H1 (cell line): ENCODE results near the gene PDZD8. TPM values are rescaled to one million over a fixed set of nuclear protein-coding genes. Genes with fewer than 3 reads are reported as not detected.
A peak's percentile ranks its signal among the peaks of the same experiment; 100 is the strongest.

Experiments used
- CTCF ChIA-PET: fragments of 300-600 bp; sonication (Branson Sonifier 250); formaldehyde crosslinking; loops from one replicate; lab custom pipeline; 2021; ENCODE audit not compliant: partially characterized antibody; lab: Charles Lee
- POLR2A ChIA-PET: fragments of 300-600 bp; sonication (Branson Sonifier 250); formaldehyde crosslinking; loops from one replicate; lab custom pipeline; 2021; ENCODE audit warnings: inconsistent platforms; ENCODE audit not compliant: partially characterized antibody; lab: Charles Lee
- DNase-seq, 2 experiments: peaks; one replicate each; pipeline versions ENCODE4 v3.0.0 to v3.0.0-alpha.2; 2010 to 2022; ENCODE audit warnings: low spot score in 2 of 2, low read depth in 1 of 2, mixed read lengths in 1 of 2
- FAIRE-seq: peaks from 2 replicates; lab custom pipeline; 2011; peaks lifted over from hg19 to GRCh38; lab: Jason Lieb, UNC
- H2AFZ ChIP-seq: 2 replicates; pipeline ENCODE4 v1.8.1; 2012; ENCODE audit warnings: low read length, inconsistent platforms
- H2AK5ac ChIP-seq: 2 replicates; pipeline ENCODE4 v1.6.1; 2013; ENCODE audit warnings: low read depth, low read length
- H2BK120ac ChIP-seq: replicated peaks from 2 replicates; pipeline ENCODE3; 2013; ENCODE audit warnings: low read depth, low read length, inconsistent platforms
- H2BK12ac ChIP-seq: 2 replicates; pipeline ENCODE4 v1.6.1; 2013; ENCODE audit warnings: low read depth, low read length
- H2BK15ac ChIP-seq: 2 replicates; pipeline ENCODE4 v1.6.1; 2013; ENCODE audit warnings: low read length
- H2BK20ac ChIP-seq: 2 replicates; pipeline ENCODE4 v1.6.1; 2013; ENCODE audit warnings: low read length
- H2BK5ac ChIP-seq: 2 replicates; pipeline ENCODE4 v1.6.1; 2013; ENCODE audit warnings: low read depth, low read length
- H3K14ac ChIP-seq: 2 replicates; pipeline ENCODE4 v1.6.1; 2013; ENCODE audit warnings: inconsistent platforms; ENCODE audit not compliant: insufficient read length
- H3K18ac ChIP-seq: 2 replicates; pipeline ENCODE4 v1.6.1; 2013; ENCODE audit warnings: low read length; ENCODE audit errors: extremely low read depth
- H3K23ac ChIP-seq: 2 replicates; pipeline ENCODE4 v1.6.1; 2013; ENCODE audit warnings: inconsistent platforms; ENCODE audit not compliant: insufficient read length
- H3K23me2 ChIP-seq: 2 replicates; pipeline ENCODE4 v1.6.1; 2013; ENCODE audit warnings: low read depth, low read length
- H3K27ac ChIP-seq: 2 replicates; pipeline ENCODE4 v1.6.1; 2011; ENCODE audit warnings: low read depth, low read length, inconsistent platforms
- H3K27me3 ChIP-seq, 4 experiments: replicated peaks in 1 of 4; 1 replicate in 1 of 4; 2 replicates in 3 of 4; pipeline versions ENCODE4 v1.6.1 to v1.8.1; 2011 to 2013; ENCODE audit warnings: low read length in 3 of 4, mild to moderate bottlenecking in 3 of 4, inconsistent platforms in 2 of 4, mixed read lengths in 2 of 4, moderate library complexity in 1 of 4; ENCODE audit not compliant: control insufficient read depth in 3 of 4, insufficient read depth in 3 of 4; ENCODE audit errors: extremely low read depth in 1 of 4
- H3K36me3 ChIP-seq, 4 experiments: 2 replicates each; pipeline versions ENCODE4 v1.6.1 to v1.8.1; 2011 to 2013; ENCODE audit warnings: mild to moderate bottlenecking in 4 of 4, low read length in 3 of 4, moderate library complexity in 2 of 4, control low read depth in 1 of 4, inconsistent platforms in 1 of 4; ENCODE audit not compliant: insufficient read depth in 4 of 4, control insufficient read depth in 2 of 4
- H3K4ac ChIP-seq: replicated peaks from 2 replicates; pipeline ENCODE3; 2013; ENCODE audit warnings: low read length, low read depth, mixed read lengths, inconsistent platforms; ENCODE audit not compliant: insufficient read length
- H3K4me1 ChIP-seq, 4 experiments: replicated peaks in 1 of 4; 1 replicate in 1 of 4; 2 replicates in 3 of 4; pipeline versions ENCODE4 v1.6.1 to v1.8.1; 2011 to 2013; ENCODE audit warnings: low read length in 3 of 4, inconsistent platforms in 2 of 4, mixed read lengths in 1 of 4; ENCODE audit not compliant: insufficient read depth in 4 of 4, control insufficient read depth in 3 of 4
- H3K4me2 ChIP-seq, 2 experiments: 2 replicates each; pipeline versions ENCODE4 v1.6.1 to v1.8.1; 2011 to 2013; ENCODE audit warnings: low read depth in 2 of 2, low read length in 2 of 2, control low read depth in 1 of 2, inconsistent platforms in 1 of 2, mild to moderate bottlenecking in 1 of 2; ENCODE audit not compliant: insufficient read depth in 1 of 2
- H3K4me3 ChIP-seq, 4 experiments: fragments of 200-600, 300-600 bp in 1 of 4; sonication (generic), shearing (Covaris generic), sonication (Bioruptor Twin) in 1 of 4; 2 replicates each; pipeline versions ENCODE4 v1.5.1 to v1.8.1; 2011 to 2016; ENCODE audit warnings: low read length in 4 of 4, low read depth in 3 of 4, control low read depth in 2 of 4, inconsistent platforms in 2 of 4, mild to moderate bottlenecking in 2 of 4, mixed read lengths in 1 of 4, moderate library complexity in 1 of 4; ENCODE audit not compliant: insufficient read depth in 2 of 4; ENCODE audit errors: extremely low read depth in 1 of 4
- H3K56ac ChIP-seq: replicated peaks from 2 replicates; pipeline ENCODE3; 2013; ENCODE audit warnings: low read depth, mild to moderate bottlenecking, mixed read lengths, low read length, inconsistent platforms; ENCODE audit not compliant: insufficient read length
- H3K79me1 ChIP-seq: 2 replicates; pipeline ENCODE4 v1.6.1; 2013; ENCODE audit warnings: low read depth, low read length, control low read depth
- H3K79me2 ChIP-seq, 2 experiments: 2 replicates each; pipeline versions ENCODE4 v1.6.1 to v1.8.1; 2012 to 2013; ENCODE audit warnings: low read length in 2 of 2, mild to moderate bottlenecking in 2 of 2, inconsistent platforms in 1 of 2; ENCODE audit not compliant: insufficient read depth in 2 of 2, control insufficient read depth in 1 of 2
- H3K9ac ChIP-seq, 4 experiments: replicated peaks in 1 of 4; 1 replicate in 1 of 4; 2 replicates in 3 of 4; pipeline versions ENCODE4 v1.6.1 to v1.8.1; 2011 to 2013; ENCODE audit warnings: low read depth in 3 of 4, low read length in 3 of 4, control low read depth in 2 of 4, mild to moderate bottlenecking in 2 of 4, moderate library complexity in 2 of 4, inconsistent platforms in 1 of 4; ENCODE audit errors: extremely low read depth in 1 of 4
- H3K9me3 ChIP-seq, 2 experiments: 2 replicates each; pipeline versions ENCODE4 v1.6.1 to v1.8.1; 2012 to 2013; ENCODE audit warnings: mild to moderate bottlenecking in 2 of 2, moderate library complexity in 2 of 2, control low read depth in 1 of 2, inconsistent platforms in 1 of 2, low read depth in 1 of 2, low read length in 1 of 2, mixed read lengths in 1 of 2; ENCODE audit not compliant: insufficient read depth in 2 of 2
- H4K20me1 ChIP-seq, 2 experiments: replicated peaks in 1 of 2; 2 replicates each; pipeline versions ENCODE3 to v1.8.1; 2011 to 2013; ENCODE audit warnings: inconsistent platforms in 2 of 2, low read length in 2 of 2, mild to moderate bottlenecking in 1 of 2; ENCODE audit not compliant: insufficient read depth in 2 of 2, control insufficient read depth in 1 of 2
- H4K5ac ChIP-seq: 2 replicates; pipeline ENCODE4 v1.6.1; 2013; ENCODE audit warnings: low read length, low read depth, mixed read lengths, inconsistent platforms; ENCODE audit not compliant: insufficient read length
- H4K8ac ChIP-seq: 2 replicates; pipeline ENCODE4 v1.8.0; 2013; ENCODE audit warnings: mild to moderate bottlenecking, moderate library complexity, low read length, inconsistent platforms; ENCODE audit not compliant: insufficient read depth; ENCODE audit errors: extremely low read depth
- H4K91ac ChIP-seq: replicated peaks from 2 replicates; pipeline ENCODE3; 2013; ENCODE audit warnings: low read length, mixed read lengths, inconsistent platforms; ENCODE audit not compliant: insufficient read length
- ATF3 ChIP-seq: IDR thresholded peaks from 2 replicates; pipeline ENCODE4 v1.6.1; 2011; ENCODE audit warnings: low read depth, mild to moderate bottlenecking, low read length; ENCODE audit not compliant: insufficient read depth
- CBX8 ChIP-seq: fragments of 300-800, 300-1000 bp; sonication (generic); IDR thresholded peaks from 2 replicates; pipeline ENCODE4 v1.7.1; 2016; ENCODE audit warnings: low read depth, low read length, borderline replicate concordance
- CREB1 ChIP-seq: IDR thresholded peaks from 2 replicates; pipeline ENCODE4 v1.6.1; 2012; ENCODE audit warnings: inconsistent platforms
- GTF2F1 ChIP-seq: IDR thresholded peaks from 2 replicates; pipeline ENCODE4 v1.6.1; 2012; ENCODE audit warnings: low read depth, low read length, improper control_type of control experiment, borderline replicate concordance
- MAFK ChIP-seq: IDR thresholded peaks from 2 replicates; pipeline ENCODE4 v1.6.1; 2012; ENCODE audit warnings: low read depth, mild to moderate bottlenecking, improper control_type of control experiment, low read length
- PHF8 ChIP-seq: fragments of 200-600 bp; sonication (generic); conservative IDR thresholded peaks from 2 replicates; pipeline ENCODE4 v1.7.1; 2012; ENCODE audit warnings: low read depth, mild to moderate bottlenecking, inconsistent platforms, low read length, moderate library complexity
- POU5F1 ChIP-seq: IDR thresholded peaks from 2 replicates; pipeline ENCODE4 v1.6.1; 2011; ENCODE audit warnings: low read depth, mild to moderate bottlenecking, low read length, moderate library complexity
- RBBP5 ChIP-seq: IDR thresholded peaks from 2 replicates; pipeline ENCODE4 v1.7.1; 2012; ENCODE audit warnings: low read depth, mild to moderate bottlenecking, inconsistent platforms, low read length, moderate library complexity, borderline replicate concordance
- SIX5 ChIP-seq: IDR thresholded peaks from 2 replicates; pipeline ENCODE4 v1.6.1; 2011; ENCODE audit warnings: mild to moderate bottlenecking, low read depth, low read length
- SP1 ChIP-seq: IDR thresholded peaks from 2 replicates; pipeline ENCODE4 v1.6.1; 2011; ENCODE audit warnings: low read depth, low read length
- SRF ChIP-seq: IDR thresholded peaks from 2 replicates; pipeline ENCODE4 v1.6.1; 2011; ENCODE audit warnings: mild to moderate bottlenecking, low read depth, low read length, moderate library complexity
- WGBS, 2 experiments: shearing (Covaris generic) in 1 of 2; methylation state at CpG; one replicate each; pipeline versions ENCODE4 v1.1.6 to v1.1.7; 2013 to 2015; ENCODE audit warnings: low lambda C conversion rate in 2 of 2, mixed read lengths in 2 of 2, inconsistent platforms in 1 of 2, low coverage in 1 of 2, missing lambda C conversion rate in 1 of 2; ENCODE audit not compliant: insufficient replicate concordance in 2 of 2, insufficient coverage in 1 of 2, insufficient read length in 1 of 2; ENCODE audit errors: extremely low coverage in 1 of 2, missing lambda C conversion rate in 1 of 2; 5-methylcytosine and 5-hydroxymethylcytosine counted together
- polyA plus RNA-seq, 7 experiments: library from polyadenylated mRNA; depleted of rRNA in 3 of 7; stranded (reverse) in 5 of 7; unstranded in 2 of 7; fragments of >200 nt in 5 of 7; fragments of 200-250 nt in 2 of 7; gene quantifications; 1 replicate in 5 of 7; 2 replicates in 1 of 7; 4 replicates in 1 of 7; pipeline versions ENCODE4 v1.2.1 to v1.2.3, GENCODE V29; 2011 to 2013; ENCODE audit warnings: missing spikeins in 2 of 7, mixed read lengths in 2 of 7
- total RNA-seq: library from RNA; stranded (reverse); fragmentation: NEBNext Ultra II Directional; extraction: Animal tissue kit (Norgen Biotek cat#: 25700); gene quantifications from 2 replicates; pipeline ENCODE4 v1.2.1, GENCODE V29; 2021

Gene PDZD8
- total and polyA plus RNA-seq, 2 of the 8 experiments (the other 6 are each of a cell fraction or from before 2014, with no cell fraction given): 10.9 to 50.1 TPM

- Histone ChIP-seq H2AK5ac (no peak overlapping the region), H3K79me1 (peaks cover 2% of the 10 kb centered on the region; the same call in 1 of the 2 replicates), H4K8ac (peak overlapping the region; percentile 73), H3K27ac (no peak overlapping the region; the same call in 1 of the 2 replicates), H3K79me2 (peaks cover 7 to 48% of the 10 kb centered on the region in 2 experiments; a peak in 3 of 4 replicates), H3K4me2 (peak overlapping the region; percentile 76 to 99), H3K14ac (no peak overlapping the region), H2BK120ac (no peak overlapping the region), H2BK12ac (no peak overlapping the region; the same call in 1 of the 2 replicates), H2BK20ac (no peak overlapping the region), H3K4me1 (peaks cover 3 to 8% (median 5%) of the 10 kb centered on the region in 4 experiments; a peak in 5 of 7 replicates), H3K23ac (no peak overlapping the region), H3K27me3 (peaks cover 0 to 16% (median 4%) of the 10 kb centered on the region in 4 experiments; a peak in 3 of 7 replicates), H2BK5ac (no peak overlapping the region), H4K91ac (no peak overlapping the region), H2BK15ac (no peak overlapping the region), H3K9ac (peak overlapping the region; percentile 63 to 93 (median 69); a peak in 6 of 7 replicates), H3K18ac (0 out of 2 replicates have a peak overlapping the region, but pooled peaks have one; percentile 51), H3K56ac (peak overlapping the region; percentile 22), H4K5ac (peak overlapping the region; percentile 31), H4K20me1 (peaks cover 13 to 16% of the 10 kb centered on the region in 2 experiments), H3K4me3 (peak overlapping the region; percentile 75 to 94 (median 87)), H3K36me3 (no peaks in the 10 kb centered on the region), H3K23me2 (peaks cover 16% of the 10 kb centered on the region), H2AFZ (no peak overlapping the region), H3K9me3 (no peaks in the 10 kb centered on the region), H3K4ac (no peak overlapping the region)
- WGBS, 2 experiments: 2% methylated on average over 57 of the region's 92 CpGs; no CpG with 5 or more reads in 1 of the 2 experiments
- ChIA-PET CTCF (interaction anchor here (0.9 kb wide), 1 partner anchor 160 kb away, joined by 3 read pairs; no protein-coding TSS in a partner anchor), POLR2A (interaction anchor here (0.7 to 1.5 kb wide), 3 partner anchors 20 to 33 kb away, joined by 3 read pairs; no protein-coding TSS in a partner anchor)
- no peak for TF ChIP-seq SIX5
- TF ChIP-seq ATF3: no peak
- TF ChIP-seq CBX8: no peak
- no peak for TF ChIP-seq CREB1
- TF ChIP-seq SP1: no peak
- peak; percentile 81 for TF ChIP-seq PHF8
- TF ChIP-seq SRF: no peak
- no peak for TF ChIP-seq MAFK
- no peak for TF ChIP-seq POU5F1
- TF ChIP-seq RBBP5: peak; percentile 17; the same call in 1 of the 2 replicates
- TF ChIP-seq GTF2F1: no peak
- peak in 1 of 2 experiments; percentile 72 for DNase-seq
- no peak for FAIRE-seq
Observed at GRCh38 chr10:117374506-117375359, 507 bp downstream of the PDZD8 start.
